Measurements from ENCODE around the gene CDKN1B.

CDKN1B gene

GRCh38 chr12:12716793-12717585 lies at the start of gene CDKN1B:
Gene CDKN1B, plus strand, starts transcription at chr12:12717368. Its CDS starts 472 bp downstream, at chr12:12717840.
- Histone ChIP-seq H3K9me3 (replicated peaks in 1 of 11) (no peaks in the 10 kb centered on the region), H3K27me3 (no peaks in the 10 kb centered on the region), H3K27ac (peak within 1 kb of the TSS; percentile 91 to 100 (median 99)), H3K9ac (peak within 1 kb of the TSS; percentile 92 to 99 (median 97)), H3K36me3 (peaks cover 26 to 39% (median 33%) of the 10 kb centered on the region in 11 experiments; a peak in 20 of 22 replicates), H3K4me2 (peak within 1 kb of the TSS; percentile 94 to 100 (median 98)), H3K4me3 (peak within 1 kb of the TSS; percentile 76 to 99 (median 90)), H3K4me1 (peaks cover 45 to 64% (median 61%) of the 10 kb centered on the region in 10 experiments), H4K20me1 (peaks cover 9 to 43% (median 23%) of the 10 kb centered on the region in 11 experiments; a peak in 14 of 22 replicates)
- no peak for TF ChIP-seq Cebpa-rat (IDR thresholded peaks at IDR 0.05)

- H3K27me3 ChIP-seq = no peaks in the 10 kb centered on the region
- no peak overlapping the region for H3K4me3 ChIP-seq
- H3K9ac ChIP-seq = no peak overlapping the region
- no peak overlapping the region for H3K4me2 ChIP-seq
- H3K27ac ChIP-seq = no peak overlapping the region
- no peaks in the 10 kb centered on the region for H3K36me3 ChIP-seq
- no peaks in the 10 kb centered on the region for H3K4me1 ChIP-seq
- no peak for TF ChIP-seq Cebpa-rat (IDR thresholded peaks at IDR 0.05)
- H3K9me3 ChIP-seq (replicated peaks in 1 of 11) = no peaks in the 10 kb centered on the region
- H4K20me1 ChIP-seq = no peaks in the 10 kb centered on the region
Measured at GRCh38 chr12:12668005-12668404, 49.2 kb upstream of the CDKN1B start.

- Histone ChIP-seq H3K4me1 (no peaks in the 10 kb centered on the region), H3K9me3 (replicated peaks in 1 of 11) (no peaks in the 10 kb centered on the region), H3K4me2 (no peak overlapping the region), H4K20me1 (no peaks in the 10 kb centered on the region), H3K9ac (no peak overlapping the region), H3K27me3 (no peaks in the 10 kb centered on the region), H3K4me3 (no peak overlapping the region), H3K27ac (no peak overlapping the region), H3K36me3 (no peaks in the 10 kb centered on the region)
- no peak for TF ChIP-seq Cebpa-rat (IDR thresholded peaks at IDR 0.05)
Measured at GRCh38 chr12:12669020-12669419, 48.1 kb upstream of the CDKN1B start.

- H3K4me2 ChIP-seq = no peak overlapping the region
- no peak overlapping the region for H3K9ac ChIP-seq
- no peaks in the 10 kb centered on the region for H3K27me3 ChIP-seq
- H4K20me1 ChIP-seq = no peaks in the 10 kb centered on the region
- H3K9me3 ChIP-seq (replicated peaks in 1 of 11) = no peaks in the 10 kb centered on the region
- no peaks in the 10 kb centered on the region for H3K4me1 ChIP-seq
- H3K36me3 ChIP-seq = no peaks in the 10 kb centered on the region
- H3K27ac ChIP-seq = no peak overlapping the region
- no peak overlapping the region for H3K4me3 ChIP-seq
- no peak for TF ChIP-seq Cebpa-rat (IDR thresholded peaks at IDR 0.05)
Measured at GRCh38 chr12:12671850-12672660, 45.1 kb upstream of the CDKN1B start.

- H3K36me3 ChIP-seq = no peaks in the 10 kb centered on the region
- no peaks in the 10 kb centered on the region for H3K9me3 ChIP-seq (replicated peaks in 1 of 11)
- no peak overlapping the region for H3K4me2 ChIP-seq
- H4K20me1 ChIP-seq = no peaks in the 10 kb centered on the region
- H3K27ac ChIP-seq = no peak overlapping the region
- no peak overlapping the region for H3K9ac ChIP-seq
- H3K27me3 ChIP-seq = no peaks in the 10 kb centered on the region
- no peak for TF ChIP-seq Cebpa-rat (IDR thresholded peaks at IDR 0.05)
- no peak overlapping the region for H3K4me3 ChIP-seq
- no peaks in the 10 kb centered on the region for H3K4me1 ChIP-seq
Measured at GRCh38 chr12:12673296-12673695, 43.9 kb upstream of the CDKN1B start.

- Histone ChIP-seq H4K20me1 (no peaks in the 10 kb centered on the region; a peak in 1 of 22 replicates), H3K4me1 (no peaks in the 10 kb centered on the region), H3K36me3 (no peaks in the 10 kb centered on the region), H3K4me3 (no peak overlapping the region), H3K9me3 (replicated peaks in 1 of 11) (no peaks in the 10 kb centered on the region), H3K4me2 (no peak overlapping the region), H3K9ac (no peak overlapping the region), H3K27me3 (no peaks in the 10 kb centered on the region), H3K27ac (no peak overlapping the region)
- no peak for TF ChIP-seq Cebpa-rat (IDR thresholded peaks at IDR 0.05)
Measured at GRCh38 chr12:12676605-12677004, 40.6 kb upstream of the CDKN1B start.

GRCh38 chr12:12681061-12681765 lies 36.0 kb upstream of the CDKN1B start:
- no peak for TF ChIP-seq Cebpa-rat (IDR thresholded peaks at IDR 0.05)
- no peaks in the 10 kb centered on the region for H3K27me3 ChIP-seq

GRCh38 chr12:12682284-12682683 lies 34.9 kb upstream of the CDKN1B start:
- TF ChIP-seq Cebpa-rat (IDR thresholded peaks at IDR 0.05) = no peak
- Histone ChIP-seq H3K9ac (no peak overlapping the region), H3K4me3 (no peak overlapping the region), H3K27ac (no peak overlapping the region), H3K27me3 (no peaks in the 10 kb centered on the region), H4K20me1 (no peaks in the 10 kb centered on the region; a peak in 1 of 22 replicates), H3K36me3 (no peaks in the 10 kb centered on the region), H3K4me2 (no peak overlapping the region), H3K9me3 (replicated peaks in 1 of 11) (no peaks in the 10 kb centered on the region), H3K4me1 (no peaks in the 10 kb centered on the region)

More at GRCh38 chr12:12681061-12681765, 36.0 kb upstream of the CDKN1B start:
- Histone ChIP-seq H3K27ac (no peak overlapping the region), H3K9ac (no peak overlapping the region), H3K36me3 (no peaks in the 10 kb centered on the region), H3K4me1 (no peaks in the 10 kb centered on the region), H3K4me2 (no peak overlapping the region), H4K20me1 (no peaks in the 10 kb centered on the region; a peak in 1 of 22 replicates), H3K9me3 (replicated peaks in 1 of 11) (no peaks in the 10 kb centered on the region), H3K4me3 (no peak overlapping the region)

GRCh38 chr12:12683136-12683697 lies 34.0 kb upstream of the CDKN1B start:
- H3K4me3 ChIP-seq = no peak overlapping the region

More at GRCh38 chr12:12683136-12683697, 34.0 kb upstream of the CDKN1B start:
- H3K27ac ChIP-seq = no peak overlapping the region
- H3K4me2 ChIP-seq = no peak overlapping the region
- H4K20me1 ChIP-seq = no peaks in the 10 kb centered on the region; a peak in 1 of 22 replicates
- H3K9me3 ChIP-seq (replicated peaks in 1 of 11) = no peaks in the 10 kb centered on the region
- TF ChIP-seq Cebpa-rat (IDR thresholded peaks at IDR 0.05) = no peak
- no peaks in the 10 kb centered on the region for H3K36me3 ChIP-seq
- H3K9ac ChIP-seq = no peak overlapping the region
- no peaks in the 10 kb centered on the region for H3K4me1 ChIP-seq
- no peaks in the 10 kb centered on the region for H3K27me3 ChIP-seq

All from BLaER1 treated with 17β-estradiol and CSF1 and Interleukin-3, amounts not matched to agents 10 nM and 100 nM (cell line).